ENCODE measurements around the gene ENOX2.
A peak's percentile ranks its signal among the peaks of the same experiment; 100 is the strongest.
"Not testable (repeated sequence)": the region's sequence is repeated elsewhere in the genome, so short reads cannot be mapped to it uniquely, and the experiment has no call there.

ENOX2 gene

GRCh38 chrX:130933358-130933757, 30.3 kb upstream of the ENOX2 start:
- no peaks in the 10 kb centered on the region for H3K4me1 ChIP-seq (ENCODE audit: insufficient read depth, low read length)

GRCh38 chrX:130920405-130920804, 17.4 kb upstream of the ENOX2 start:
- not testable (repeated sequence) for ATAC-seq (ENCODE audit: insufficient read depth, low read depth); H3K27ac ChIP-seq (ENCODE audit: low read length); H3K27me3 ChIP-seq (ENCODE audit: insufficient read depth, low read length, poor library complexity); H3K9me3 ChIP-seq (ENCODE audit: insufficient read depth, low read length, severe bottlenecking); H3K36me3 ChIP-seq (ENCODE audit: insufficient read depth, low read length); H3K4me3 ChIP-seq (ENCODE audit: low read depth in 1 of 2, low read length in 2 of 2); H3K9ac ChIP-seq (ENCODE audit: low read depth, low read length); H3K79me2 ChIP-seq (ENCODE audit: insufficient read depth, low read length); H3K4me2 ChIP-seq (ENCODE audit: insufficient read depth, low read length); H2AFZ ChIP-seq (ENCODE audit: low read depth, low read length); H3K4me1 ChIP-seq (ENCODE audit: insufficient read depth, low read length); DNase-seq; H4K20me1 ChIP-seq (ENCODE audit: insufficient read depth, low read length)

More at GRCh38 chrX:130933358-130933757, 30.3 kb upstream of the ENOX2 start:
- no peak overlapping the region for H3K9ac ChIP-seq (ENCODE audit: low read depth, low read length)
- H3K4me3 ChIP-seq (ENCODE audit: low read depth in 1 of 2, low read length in 2 of 2) = no peak overlapping the region
- no peak overlapping the region for H3K27ac ChIP-seq (ENCODE audit: low read length)
- no peak overlapping the region for H3K4me2 ChIP-seq (ENCODE audit: insufficient read depth, low read length)
- TF ChIP-seq, protein P1, sequence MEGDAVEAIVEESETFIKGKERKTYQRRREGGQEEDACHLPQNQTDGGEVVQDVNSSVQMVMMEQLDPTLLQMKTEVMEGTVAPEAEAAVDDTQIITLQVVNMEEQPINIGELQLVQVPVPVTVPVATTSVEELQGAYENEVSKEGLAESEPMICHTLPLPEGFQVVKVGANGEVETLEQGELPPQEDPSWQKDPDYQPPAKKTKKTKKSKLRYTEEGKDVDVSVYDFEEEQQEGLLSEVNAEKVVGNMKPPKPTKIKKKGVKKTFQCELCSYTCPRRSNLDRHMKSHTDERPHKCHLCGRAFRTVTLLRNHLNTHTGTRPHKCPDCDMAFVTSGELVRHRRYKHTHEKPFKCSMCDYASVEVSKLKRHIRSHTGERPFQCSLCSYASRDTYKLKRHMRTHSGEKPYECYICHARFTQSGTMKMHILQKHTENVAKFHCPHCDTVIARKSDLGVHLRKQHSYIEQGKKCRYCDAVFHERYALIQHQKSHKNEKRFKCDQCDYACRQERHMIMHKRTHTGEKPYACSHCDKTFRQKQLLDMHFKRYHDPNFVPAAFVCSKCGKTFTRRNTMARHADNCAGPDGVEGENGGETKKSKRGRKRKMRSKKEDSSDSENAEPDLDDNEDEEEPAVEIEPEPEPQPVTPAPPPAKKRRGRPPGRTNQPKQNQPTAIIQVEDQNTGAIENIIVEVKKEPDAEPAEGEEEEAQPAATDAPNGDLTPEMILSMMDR (IDR thresholded peaks at IDR 0.05; ENCODE audit: borderline replicate concordance, extremely low read depth, low read length, poor library complexity, severe bottlenecking) = no peak
- DNase-seq (no peak), ATAC-seq (ENCODE audit: insufficient read depth, low read depth) (no peak)
- H4K20me1 ChIP-seq (ENCODE audit: insufficient read depth, low read length) = no peaks in the 10 kb centered on the region
- no peak overlapping the region for H2AFZ ChIP-seq (ENCODE audit: low read depth, low read length)
- no peaks in the 10 kb centered on the region for H3K9me3 ChIP-seq (ENCODE audit: insufficient read depth, low read length, severe bottlenecking)
- H3K36me3 ChIP-seq (ENCODE audit: insufficient read depth, low read length) = no peaks in the 10 kb centered on the region
- no peaks in the 10 kb centered on the region for H3K79me2 ChIP-seq (ENCODE audit: insufficient read depth, low read length)
- H3K27me3 ChIP-seq (ENCODE audit: insufficient read depth, low read length, poor library complexity) = no peaks in the 10 kb centered on the region

GRCh38 chrX:130919676-130920075, 16.7 kb upstream of the ENOX2 start:
- H3K9ac ChIP-seq (ENCODE audit: low read depth, low read length); H3K4me1 ChIP-seq (ENCODE audit: insufficient read depth, low read length); H3K9me3 ChIP-seq (ENCODE audit: insufficient read depth, low read length, severe bottlenecking); H4K20me1 ChIP-seq (ENCODE audit: insufficient read depth, low read length); DNase-seq; H3K4me3 ChIP-seq (ENCODE audit: low read depth in 1 of 2, low read length in 2 of 2); H3K27ac ChIP-seq (ENCODE audit: low read length); H3K27me3 ChIP-seq (ENCODE audit: insufficient read depth, low read length, poor library complexity); H3K36me3 ChIP-seq (ENCODE audit: insufficient read depth, low read length); H3K4me2 ChIP-seq (ENCODE audit: insufficient read depth, low read length); ATAC-seq (ENCODE audit: insufficient read depth, low read depth); H2AFZ ChIP-seq (ENCODE audit: low read depth, low read length); H3K79me2 ChIP-seq (ENCODE audit: insufficient read depth, low read length): not testable (repeated sequence)

DNA sequence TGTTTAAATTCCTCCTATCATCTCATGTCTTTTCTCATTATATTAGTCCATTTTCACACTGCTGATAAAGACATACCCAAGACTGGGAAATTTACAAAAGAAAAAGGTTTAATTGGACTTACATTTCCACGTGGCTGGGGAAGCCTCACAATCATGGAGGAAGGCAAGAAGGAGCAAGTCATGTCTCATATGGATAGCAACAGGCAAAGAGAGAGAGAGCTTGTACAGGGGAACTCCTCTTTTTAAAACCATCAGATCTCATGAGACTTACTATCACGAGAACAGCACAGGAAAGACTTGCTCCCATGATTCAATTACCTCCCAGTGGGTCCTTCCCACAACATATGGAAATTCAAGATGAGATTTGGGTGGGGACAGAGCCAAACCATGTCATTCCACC, 15.5 kb upstream of the ENOX2 start:
- not testable (repeated sequence) for ATAC-seq (ENCODE audit: insufficient read depth, low read depth); H3K79me2 ChIP-seq (ENCODE audit: insufficient read depth, low read length); H2AFZ ChIP-seq (ENCODE audit: low read depth, low read length); DNase-seq; H3K4me1 ChIP-seq (ENCODE audit: insufficient read depth, low read length); H3K4me3 ChIP-seq (ENCODE audit: low read depth in 1 of 2, low read length in 2 of 2); H4K20me1 ChIP-seq (ENCODE audit: insufficient read depth, low read length); H3K9ac ChIP-seq (ENCODE audit: low read depth, low read length); H3K36me3 ChIP-seq (ENCODE audit: insufficient read depth, low read length); H3K9me3 ChIP-seq (ENCODE audit: insufficient read depth, low read length, severe bottlenecking); H3K27me3 ChIP-seq (ENCODE audit: insufficient read depth, low read length, poor library complexity); H3K4me2 ChIP-seq (ENCODE audit: insufficient read depth, low read length); H3K27ac ChIP-seq (ENCODE audit: low read length)

DNA sequence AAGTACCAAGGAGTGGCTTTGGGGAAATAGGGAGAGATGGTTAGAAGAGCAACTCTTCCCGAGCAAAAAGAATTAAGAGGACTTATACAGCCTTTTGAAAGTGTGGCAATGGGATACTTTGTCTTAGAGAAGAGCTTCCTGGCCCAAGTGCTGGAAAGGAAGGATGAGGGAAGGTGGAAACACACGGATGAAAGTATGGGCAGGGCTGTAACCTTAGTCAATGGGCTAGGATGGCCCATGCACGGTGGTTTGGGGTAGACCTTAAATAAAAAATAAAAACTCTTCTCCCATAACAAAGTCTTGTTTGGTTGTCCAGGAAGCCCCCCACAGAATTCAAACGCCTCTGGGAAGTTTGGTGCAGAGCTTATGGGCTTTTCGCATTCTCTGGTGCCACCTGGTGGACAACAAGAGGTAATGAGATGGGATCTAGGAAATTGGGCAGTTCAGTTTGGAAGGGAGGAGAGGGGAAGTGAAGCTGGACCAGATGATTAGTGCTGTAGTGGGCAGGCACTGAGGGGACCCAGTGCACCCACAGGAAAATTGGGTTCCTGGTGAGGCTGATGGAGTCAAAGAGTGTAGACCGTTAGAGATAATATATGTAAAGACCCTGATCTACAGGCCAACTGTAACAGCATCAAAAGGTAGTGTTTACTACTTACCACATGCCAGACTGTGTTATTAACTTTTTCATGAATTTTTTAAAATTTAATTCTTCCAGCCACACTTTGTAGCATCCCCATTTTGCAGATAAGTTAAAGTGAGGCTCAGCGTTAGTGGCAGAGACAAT, 13.8 kb upstream of the ENOX2 start:
- Histone ChIP-seq H3K4me3 (ENCODE audit: low read depth in 1 of 2, low read length in 2 of 2) (no peak overlapping the region), H4K20me1 (ENCODE audit: insufficient read depth, low read length) (no peaks in the 10 kb centered on the region), H3K36me3 (ENCODE audit: insufficient read depth, low read length) (no peaks in the 10 kb centered on the region), H3K9ac (ENCODE audit: low read depth, low read length) (no peak overlapping the region), H3K4me2 (ENCODE audit: insufficient read depth, low read length) (no peak overlapping the region), H3K79me2 (ENCODE audit: insufficient read depth, low read length) (no peaks in the 10 kb centered on the region), H2AFZ (ENCODE audit: low read depth, low read length) (no peak overlapping the region; the same call in 1 of the 2 replicates), H3K27me3 (ENCODE audit: insufficient read depth, low read length, poor library complexity) (no peaks in the 10 kb centered on the region), H3K4me1 (ENCODE audit: insufficient read depth, low read length) (no peaks in the 10 kb centered on the region), H3K27ac (ENCODE audit: low read length) (no peak overlapping the region), H3K9me3 (ENCODE audit: insufficient read depth, low read length, severe bottlenecking) (no peaks in the 10 kb centered on the region)
- ATAC-seq (ENCODE audit: insufficient read depth, low read depth) (peak; percentile 80), DNase-seq (peak; percentile 40)
- no peak for TF ChIP-seq EZH2 (IDR thresholded peaks at IDR 0.05; ENCODE audit: borderline replicate concordance, low read depth, low read length, severe bottlenecking)
- TF ChIP-seq, protein P1 (IDR thresholded peaks at IDR 0.05; ENCODE audit: borderline replicate concordance, extremely low read depth, low read length, poor library complexity, severe bottlenecking) = peak; percentile 81

Data from DND-41 (cell line).